ENCODE data around the gene CCDC12.
A peak's percentile ranks its signal among the peaks of the same experiment; 100 is the strongest.

The CCDC12 gene

GRCh38 chr3:46978381-46978780 is 1.8 kb upstream of the CCDC12 start:
- TF ChIP-seq, protein P1, sequence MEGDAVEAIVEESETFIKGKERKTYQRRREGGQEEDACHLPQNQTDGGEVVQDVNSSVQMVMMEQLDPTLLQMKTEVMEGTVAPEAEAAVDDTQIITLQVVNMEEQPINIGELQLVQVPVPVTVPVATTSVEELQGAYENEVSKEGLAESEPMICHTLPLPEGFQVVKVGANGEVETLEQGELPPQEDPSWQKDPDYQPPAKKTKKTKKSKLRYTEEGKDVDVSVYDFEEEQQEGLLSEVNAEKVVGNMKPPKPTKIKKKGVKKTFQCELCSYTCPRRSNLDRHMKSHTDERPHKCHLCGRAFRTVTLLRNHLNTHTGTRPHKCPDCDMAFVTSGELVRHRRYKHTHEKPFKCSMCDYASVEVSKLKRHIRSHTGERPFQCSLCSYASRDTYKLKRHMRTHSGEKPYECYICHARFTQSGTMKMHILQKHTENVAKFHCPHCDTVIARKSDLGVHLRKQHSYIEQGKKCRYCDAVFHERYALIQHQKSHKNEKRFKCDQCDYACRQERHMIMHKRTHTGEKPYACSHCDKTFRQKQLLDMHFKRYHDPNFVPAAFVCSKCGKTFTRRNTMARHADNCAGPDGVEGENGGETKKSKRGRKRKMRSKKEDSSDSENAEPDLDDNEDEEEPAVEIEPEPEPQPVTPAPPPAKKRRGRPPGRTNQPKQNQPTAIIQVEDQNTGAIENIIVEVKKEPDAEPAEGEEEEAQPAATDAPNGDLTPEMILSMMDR (IDR thresholded peaks at IDR 0.05; ENCODE audit: insufficient read depth, low read depth, low read length, missing control alignments), result no peak
- no peak overlapping the region for H3K4me3 ChIP-seq (ENCODE audit: low read length)
- DNase-seq (ENCODE audit: low read depth), result no peak

GRCh38 chr3:46977811-46978195 is 1.3 kb upstream of the CCDC12 start:
- no peak overlapping the region for H3K4me3 ChIP-seq (ENCODE audit: low read length)
- DNase-seq (ENCODE audit: low read depth), result no peak
- TF ChIP-seq, protein P1 (IDR thresholded peaks at IDR 0.05; ENCODE audit: insufficient read depth, low read depth, low read length, missing control alignments), result no peak

GRCh38 chr3:46974421-46975171 is 1.9 kb downstream of the CCDC12 start:
- TF ChIP-seq, protein P1 (IDR thresholded peaks at IDR 0.05; ENCODE audit: insufficient read depth, low read depth, low read length, missing control alignments), result no peak
- DNase-seq (ENCODE audit: low read depth), result no peak
- peak overlapping the region; percentile 9 for H3K4me3 ChIP-seq (ENCODE audit: low read length)

DNA sequence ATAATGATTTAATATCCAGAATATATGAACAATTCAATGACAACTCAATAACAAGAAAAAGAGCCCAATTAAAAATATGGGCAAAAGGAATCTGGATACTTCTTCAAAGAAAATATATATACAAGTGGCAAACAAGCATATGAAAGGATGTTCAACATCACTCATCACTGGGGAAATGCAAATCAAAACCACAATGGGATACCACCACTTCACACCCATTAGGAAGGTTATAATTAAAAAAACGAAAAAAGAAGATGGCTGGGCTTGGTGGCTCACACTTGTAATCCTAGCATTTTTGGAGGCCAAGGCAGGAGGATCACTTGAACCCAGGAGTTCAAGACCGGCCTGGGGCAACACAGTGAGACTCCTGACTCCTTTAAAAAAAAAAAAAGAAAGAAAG is 4.1 kb downstream of the CCDC12 start:
- TF ChIP-seq, protein P1 (IDR thresholded peaks at IDR 0.05; ENCODE audit: insufficient read depth, low read depth, low read length, missing control alignments), result no peak
- H3K4me3 ChIP-seq (ENCODE audit: low read length), result no peak overlapping the region
- DNase-seq (ENCODE audit: low read depth), result no peak

DNA sequence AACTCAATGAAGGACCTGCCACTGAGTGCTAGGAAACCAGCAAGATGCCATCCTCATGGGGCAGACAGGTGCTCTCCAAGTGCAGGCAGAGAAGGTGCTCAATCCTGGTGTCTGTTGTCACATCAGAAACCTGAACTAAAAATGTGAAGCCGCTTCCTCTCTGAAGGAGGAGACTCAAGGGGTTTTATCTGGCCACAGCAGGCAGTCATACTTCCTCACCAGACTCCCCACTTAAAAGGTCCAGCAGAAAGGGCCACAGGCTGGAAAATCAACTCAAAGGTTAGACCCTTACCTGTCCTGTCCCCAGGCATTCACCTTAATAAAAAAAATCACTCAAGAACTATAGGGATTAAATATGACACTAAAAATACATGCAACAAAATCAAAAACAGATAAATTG is 4.8 kb downstream of the CCDC12 start:
- H3K4me3 ChIP-seq (ENCODE audit: low read length), result no peak overlapping the region
- DNase-seq (ENCODE audit: low read depth), result no peak
- TF ChIP-seq, protein P1 (IDR thresholded peaks at IDR 0.05; ENCODE audit: insufficient read depth, low read depth, low read length, missing control alignments), result no peak

GRCh38 chr3:46971151-46971550 is 5.4 kb downstream of the CCDC12 start:
- no peak overlapping the region for H3K4me3 ChIP-seq (ENCODE audit: low read length)
- TF ChIP-seq, protein P1 (IDR thresholded peaks at IDR 0.05; ENCODE audit: insufficient read depth, low read depth, low read length, missing control alignments), result no peak
- DNase-seq (ENCODE audit: low read depth), result no peak
